ENCODE results near the gene AFF3. TPM values are rescaled to one million over a fixed set of nuclear protein-coding genes. Genes with fewer than 3 reads are reported as not detected.

Gene AFF3
- total RNA-seq, 1 experiment from 2014 or later: 0.61 TPM

DNA sequence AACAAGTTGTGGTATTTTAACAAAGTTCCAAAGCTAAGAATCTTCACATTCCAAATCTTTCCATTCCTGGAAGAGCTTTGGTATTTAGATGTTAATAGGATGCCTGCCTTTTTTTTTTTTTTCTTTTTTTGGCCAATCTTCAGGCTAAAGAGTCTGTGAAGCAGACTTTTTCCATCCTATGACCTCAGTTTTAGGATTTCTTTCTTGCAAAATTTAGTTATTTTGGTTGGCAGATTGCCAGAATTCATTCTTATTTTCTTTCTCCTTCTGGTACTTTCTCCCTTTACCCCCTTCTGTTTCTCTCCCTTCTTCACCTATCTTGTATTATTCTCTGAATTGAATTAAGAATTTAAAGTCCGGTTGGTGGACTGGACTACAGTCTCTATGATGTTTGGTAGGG is 434.8 kb downstream of the AFF3 start:
- Histone ChIP-seq H3K27me3 (ENCODE audit: insufficient read depth, low read length) (peaks cover 28% of the 10 kb centered on the region), H3K4me2 (ENCODE audit: low read length) (no peak overlapping the region), H3K4me3 (replicated peaks in 1 of 2; ENCODE audit: low read depth in 1 of 2, low read length in 2 of 2) (no peak overlapping the region), H3K9ac (ENCODE audit: low read length) (no peak overlapping the region), H3K9me3 (ENCODE audit: control insufficient read depth in 1 of 2, insufficient read depth in 1 of 2, low read depth in 1 of 2, low read length in 2 of 2) (no peaks in the 10 kb centered on the region), H4K20me1 (ENCODE audit: insufficient read depth) (no peaks in the 10 kb centered on the region), H2AFZ (ENCODE audit: low read depth, low read length, poor library complexity, severe bottlenecking) (no peak overlapping the region), H3K4me1 (ENCODE audit: control insufficient read depth in 1 of 2, insufficient read depth in 2 of 2, low read length in 2 of 2) (no peaks in the 10 kb centered on the region), H3K36me3 (ENCODE audit: control insufficient read depth in 1 of 2, insufficient read depth in 2 of 2, low read length in 2 of 2) (no peaks in the 10 kb centered on the region), H3K27ac (ENCODE audit: low read depth, low read length) (no peak overlapping the region), H3K79me2 (ENCODE audit: insufficient read depth, low read length) (no peaks in the 10 kb centered on the region), H3K9me2 (ENCODE audit: insufficient read depth) (no peaks in the 10 kb centered on the region)
- DNase-seq (ENCODE audit: low read depth, low spot score) (no peak), ATAC-seq (no peak)
- TF ChIP-seq EZH2 (IDR thresholded peaks at IDR 0.05) (no peak), POLR2AphosphoS5 (IDR thresholded peaks at IDR 0.05; ENCODE audit: low read depth, low read length) (no peak), EGR1 (IDR thresholded peaks at IDR 0.05; ENCODE audit: low read depth) (no peak), MAX (IDR thresholded peaks at IDR 0.05) (no peak), SRF (IDR thresholded peaks at IDR 0.05; ENCODE audit: low read depth) (no peak), EZH2phosphoT487 (IDR thresholded peaks at IDR 0.05; ENCODE audit: borderline replicate concordance) (no peak), POLR2A (IDR thresholded peaks at IDR 0.05; ENCODE audit: borderline replicate concordance, extremely low read depth, insufficient read depth, insufficient read length) (no peak), CBX3 (IDR thresholded peaks at IDR 0.05; ENCODE audit: low read depth) (no peak), SP1 (IDR thresholded peaks at IDR 0.05; ENCODE audit: low read depth) (no peak), SIN3A (IDR thresholded peaks at IDR 0.05; ENCODE audit: low read depth) (no peak), ZNF274 (IDR thresholded peaks at IDR 0.05; ENCODE audit: low read depth, low read length) (no peak), REST (IDR thresholded peaks at IDR 0.05; ENCODE audit: low read depth) (no peak), YY1 (IDR thresholded peaks at IDR 0.05; ENCODE audit: extremely low read depth, insufficient replicate concordance, low read depth, low read length) (no peak), ELF1 (IDR thresholded peaks at IDR 0.05; ENCODE audit: borderline replicate concordance, low read depth) (no peak), CEBPB (IDR thresholded peaks at IDR 0.05; ENCODE audit: low read depth) (no peak), FOSL1 (IDR thresholded peaks at IDR 0.05; ENCODE audit: low read depth) (no peak)
- TF ChIP-seq, protein P1, sequence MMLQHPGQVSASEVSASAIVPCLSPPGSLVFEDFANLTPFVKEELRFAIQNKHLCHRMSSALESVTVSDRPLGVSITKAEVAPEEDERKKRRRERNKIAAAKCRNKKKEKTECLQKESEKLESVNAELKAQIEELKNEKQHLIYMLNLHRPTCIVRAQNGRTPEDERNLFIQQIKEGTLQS (IDR thresholded peaks at IDR 0.05): no peak
- intact Hi-C loops (cut with micrococcal nuclease): no loop called here
- ChIA-PET RAD21 (ENCODE audit: low non-redundant PET in 1 of 2, low total read pairs in 2 of 2, uncharacterized antibody in 2 of 2, unreplicated experiment in 2 of 2) (no interaction called here), POLR2A (no interaction called here), CTCF (no interaction called here)
- BruUV-seq (replicated peaks): no TSS peak

Data from HCT116 (cell line).